ENCODE data around the gene RPL39L.

- TF ChIP-seq NPAS2 (CRISPR knock-in tag; IDR thresholded peaks at IDR 0.05; ENCODE audit: borderline replicate concordance) (no peak), MYC (CRISPR knock-in tag; IDR thresholded peaks at IDR 0.05; ENCODE audit: borderline replicate concordance) (no peak), BRD4 (CRISPR knock-in tag; IDR thresholded peaks at IDR 0.05) (no peak), ARHGAP35 (CRISPR knock-in tag; IDR thresholded peaks at IDR 0.05; ENCODE audit: borderline replicate concordance) (no peak), MAF1 (CRISPR knock-in tag; IDR thresholded peaks at IDR 0.05; ENCODE audit: borderline replicate concordance) (no peak), ETV5 (CRISPR knock-in tag; IDR thresholded peaks at IDR 0.05; ENCODE audit: borderline replicate concordance) (no peak), ZBTB8A (CRISPR knock-in tag; IDR thresholded peaks at IDR 0.05; ENCODE audit: borderline replicate concordance, low read depth) (no peak), SNAI1 (CRISPR knock-in tag; IDR thresholded peaks at IDR 0.05; ENCODE audit: borderline replicate concordance) (no peak), POLR2A (IDR thresholded peaks at IDR 0.05; ENCODE audit: insufficient read depth in 1 of 2, low read depth in 2 of 2, low read length in 2 of 2) (no peak), TBL1XR1 (IDR thresholded peaks at IDR 0.05; ENCODE audit: borderline replicate concordance, low read length, partially characterized antibody) (no peak)
- TF ChIP-seq, protein P1, sequence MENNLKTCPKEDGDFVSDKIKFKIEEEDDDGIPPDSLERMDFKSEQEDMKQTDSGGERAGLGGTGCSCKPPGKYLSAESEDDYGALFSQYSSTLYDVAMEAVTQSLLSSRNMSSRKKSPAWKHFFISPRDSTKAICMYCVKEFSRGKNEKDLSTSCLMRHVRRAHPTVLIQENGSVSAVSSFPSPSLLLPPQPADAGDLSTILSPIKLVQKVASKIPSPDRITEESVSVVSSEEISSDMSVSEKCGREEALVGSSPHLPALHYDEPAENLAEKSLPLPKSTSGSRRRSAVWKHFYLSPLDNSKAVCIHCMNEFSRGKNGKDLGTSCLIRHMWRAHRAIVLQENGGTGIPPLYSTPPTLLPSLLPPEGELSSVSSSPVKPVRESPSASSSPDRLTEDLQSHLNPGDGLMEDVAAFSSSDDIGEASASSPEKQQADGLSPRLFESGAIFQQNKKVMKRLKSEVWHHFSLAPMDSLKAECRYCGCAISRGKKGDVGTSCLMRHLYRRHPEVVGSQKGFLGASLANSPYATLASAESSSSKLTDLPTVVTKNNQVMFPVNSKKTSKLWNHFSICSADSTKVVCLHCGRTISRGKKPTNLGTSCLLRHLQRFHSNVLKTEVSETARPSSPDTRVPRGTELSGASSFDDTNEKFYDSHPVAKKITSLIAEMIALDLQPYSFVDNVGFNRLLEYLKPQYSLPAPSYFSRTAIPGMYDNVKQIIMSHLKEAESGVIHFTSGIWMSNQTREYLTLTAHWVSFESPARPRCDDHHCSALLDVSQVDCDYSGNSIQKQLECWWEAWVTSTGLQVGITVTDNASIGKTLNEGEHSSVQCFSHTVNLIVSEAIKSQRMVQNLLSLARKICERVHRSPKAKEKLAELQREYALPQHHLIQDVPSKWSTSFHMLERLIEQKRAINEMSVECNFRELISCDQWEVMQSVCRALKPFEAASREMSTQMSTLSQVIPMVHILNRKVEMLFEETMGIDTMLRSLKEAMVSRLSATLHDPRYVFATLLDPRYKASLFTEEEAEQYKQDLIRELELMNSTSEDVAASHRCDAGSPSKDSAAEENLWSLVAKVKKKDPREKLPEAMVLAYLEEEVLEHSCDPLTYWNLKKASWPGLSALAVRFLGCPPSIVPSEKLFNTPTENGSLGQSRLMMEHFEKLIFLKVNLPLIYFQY (CRISPR knock-in tag; IDR thresholded peaks at IDR 0.05; ENCODE audit: borderline replicate concordance) = no peak
- TF ChIP-seq, protein P2, sequence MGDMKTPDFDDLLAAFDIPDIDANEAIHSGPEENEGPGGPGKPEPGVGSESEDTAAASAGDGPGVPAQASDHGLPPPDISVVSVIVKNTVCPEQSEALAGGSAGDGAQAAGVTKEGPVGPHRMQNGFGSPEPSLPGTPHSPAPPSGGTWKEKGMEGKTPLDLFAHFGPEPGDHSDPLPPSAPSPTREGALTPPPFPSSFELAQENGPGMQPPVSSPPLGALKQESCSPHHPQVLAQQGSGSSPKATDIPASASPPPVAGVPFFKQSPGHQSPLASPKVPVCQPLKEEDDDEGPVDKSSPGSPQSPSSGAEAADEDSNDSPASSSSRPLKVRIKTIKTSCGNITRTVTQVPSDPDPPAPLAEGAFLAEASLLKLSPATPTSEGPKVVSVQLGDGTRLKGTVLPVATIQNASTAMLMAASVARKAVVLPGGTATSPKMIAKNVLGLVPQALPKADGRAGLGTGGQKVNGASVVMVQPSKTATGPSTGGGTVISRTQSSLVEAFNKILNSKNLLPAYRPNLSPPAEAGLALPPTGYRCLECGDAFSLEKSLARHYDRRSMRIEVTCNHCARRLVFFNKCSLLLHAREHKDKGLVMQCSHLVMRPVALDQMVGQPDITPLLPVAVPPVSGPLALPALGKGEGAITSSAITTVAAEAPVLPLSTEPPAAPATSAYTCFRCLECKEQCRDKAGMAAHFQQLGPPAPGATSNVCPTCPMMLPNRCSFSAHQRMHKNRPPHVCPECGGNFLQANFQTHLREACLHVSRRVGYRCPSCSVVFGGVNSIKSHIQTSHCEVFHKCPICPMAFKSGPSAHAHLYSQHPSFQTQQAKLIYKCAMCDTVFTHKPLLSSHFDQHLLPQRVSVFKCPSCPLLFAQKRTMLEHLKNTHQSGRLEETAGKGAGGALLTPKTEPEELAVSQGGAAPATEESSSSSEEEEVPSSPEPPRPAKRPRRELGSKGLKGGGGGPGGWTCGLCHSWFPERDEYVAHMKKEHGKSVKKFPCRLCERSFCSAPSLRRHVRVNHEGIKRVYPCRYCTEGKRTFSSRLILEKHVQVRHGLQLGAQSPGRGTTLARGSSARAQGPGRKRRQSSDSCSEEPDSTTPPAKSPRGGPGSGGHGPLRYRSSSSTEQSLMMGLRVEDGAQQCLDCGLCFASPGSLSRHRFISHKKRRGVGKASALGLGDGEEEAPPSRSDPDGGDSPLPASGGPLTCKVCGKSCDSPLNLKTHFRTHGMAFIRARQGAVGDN (CRISPR knock-in tag; IDR thresholded peaks at IDR 0.05) = no peak
- TF ChIP-seq, protein P3, sequence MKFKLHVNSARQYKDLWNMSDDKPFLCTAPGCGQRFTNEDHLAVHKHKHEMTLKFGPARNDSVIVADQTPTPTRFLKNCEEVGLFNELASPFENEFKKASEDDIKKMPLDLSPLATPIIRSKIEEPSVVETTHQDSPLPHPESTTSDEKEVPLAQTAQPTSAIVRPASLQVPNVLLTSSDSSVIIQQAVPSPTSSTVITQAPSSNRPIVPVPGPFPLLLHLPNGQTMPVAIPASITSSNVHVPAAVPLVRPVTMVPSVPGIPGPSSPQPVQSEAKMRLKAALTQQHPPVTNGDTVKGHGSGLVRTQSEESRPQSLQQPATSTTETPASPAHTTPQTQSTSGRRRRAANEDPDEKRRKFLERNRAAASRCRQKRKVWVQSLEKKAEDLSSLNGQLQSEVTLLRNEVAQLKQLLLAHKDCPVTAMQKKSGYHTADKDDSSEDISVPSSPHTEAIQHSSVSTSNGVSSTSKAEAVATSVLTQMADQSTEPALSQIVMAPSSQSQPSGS (CRISPR knock-in tag; IDR thresholded peaks at IDR 0.05) = no peak
These were observed 3.0 kb downstream of the RPL39L start for GRCh38 chr3:187136337-187136736.

Data from HepG2 (cell line).